AG10803 (cell line): Measurements from ENCODE around the gene ZBTB16.

Experiments
- DNase-seq: peaks from one replicate; pipeline ENCODE4 v3.0.0; 2010; ENCODE audit warnings: low read depth
- H3K4me3 ChIP-seq: 2 replicates; pipeline ENCODE4 v1.5.1; 2011; ENCODE audit warnings: mild to moderate bottlenecking, low read length, control low read depth
- TF ChIP-seq, protein P1 (sequence below): conservative IDR thresholded peaks from 2 replicates; pipeline ENCODE4 v1.5.1; 2011; ENCODE audit warnings: mild to moderate bottlenecking, low read length, control low read depth, inconsistent platforms

The ZBTB16 gene

DNA sequence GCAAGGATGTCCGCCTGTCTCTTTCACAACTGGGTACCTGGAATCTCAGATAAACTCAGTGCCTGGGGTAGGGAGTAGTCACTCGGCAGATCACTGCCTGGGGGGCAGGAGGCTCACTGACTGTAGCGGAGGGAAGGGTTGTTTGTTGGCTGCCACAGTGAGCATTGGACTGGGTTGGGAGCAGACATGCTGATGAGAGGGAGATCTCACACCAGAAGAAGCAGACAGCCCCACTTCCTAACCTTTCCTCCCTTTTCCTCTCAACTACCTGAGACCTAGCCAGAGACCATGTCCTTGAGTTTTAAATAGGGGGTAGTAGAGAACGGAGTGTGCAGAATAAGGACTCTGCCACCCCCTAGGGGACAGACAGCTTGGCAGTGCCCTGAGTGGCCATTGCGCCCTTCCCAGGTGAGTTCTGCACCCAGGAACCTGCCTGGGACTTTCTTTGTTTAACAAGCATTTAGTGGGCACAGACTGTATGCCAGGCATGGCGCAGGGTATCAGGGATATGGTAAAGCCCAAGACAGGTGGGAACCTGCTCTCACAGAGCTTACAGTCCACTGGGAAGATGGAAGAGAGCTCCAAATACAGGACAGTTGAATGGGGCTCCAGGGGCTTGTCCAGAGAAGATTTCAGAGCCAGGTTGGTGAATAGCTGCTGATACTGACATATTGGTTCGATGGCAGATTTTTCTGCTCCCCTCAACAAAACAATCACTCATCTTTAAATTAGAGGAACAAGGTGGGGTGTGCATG, 121.0 kb downstream of the ZBTB16 start:
- H3K4me3 ChIP-seq = no peak overlapping the region
- TF ChIP-seq, protein P1, sequence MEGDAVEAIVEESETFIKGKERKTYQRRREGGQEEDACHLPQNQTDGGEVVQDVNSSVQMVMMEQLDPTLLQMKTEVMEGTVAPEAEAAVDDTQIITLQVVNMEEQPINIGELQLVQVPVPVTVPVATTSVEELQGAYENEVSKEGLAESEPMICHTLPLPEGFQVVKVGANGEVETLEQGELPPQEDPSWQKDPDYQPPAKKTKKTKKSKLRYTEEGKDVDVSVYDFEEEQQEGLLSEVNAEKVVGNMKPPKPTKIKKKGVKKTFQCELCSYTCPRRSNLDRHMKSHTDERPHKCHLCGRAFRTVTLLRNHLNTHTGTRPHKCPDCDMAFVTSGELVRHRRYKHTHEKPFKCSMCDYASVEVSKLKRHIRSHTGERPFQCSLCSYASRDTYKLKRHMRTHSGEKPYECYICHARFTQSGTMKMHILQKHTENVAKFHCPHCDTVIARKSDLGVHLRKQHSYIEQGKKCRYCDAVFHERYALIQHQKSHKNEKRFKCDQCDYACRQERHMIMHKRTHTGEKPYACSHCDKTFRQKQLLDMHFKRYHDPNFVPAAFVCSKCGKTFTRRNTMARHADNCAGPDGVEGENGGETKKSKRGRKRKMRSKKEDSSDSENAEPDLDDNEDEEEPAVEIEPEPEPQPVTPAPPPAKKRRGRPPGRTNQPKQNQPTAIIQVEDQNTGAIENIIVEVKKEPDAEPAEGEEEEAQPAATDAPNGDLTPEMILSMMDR = peak; percentile 53
- no peak for DNase-seq

DNA sequence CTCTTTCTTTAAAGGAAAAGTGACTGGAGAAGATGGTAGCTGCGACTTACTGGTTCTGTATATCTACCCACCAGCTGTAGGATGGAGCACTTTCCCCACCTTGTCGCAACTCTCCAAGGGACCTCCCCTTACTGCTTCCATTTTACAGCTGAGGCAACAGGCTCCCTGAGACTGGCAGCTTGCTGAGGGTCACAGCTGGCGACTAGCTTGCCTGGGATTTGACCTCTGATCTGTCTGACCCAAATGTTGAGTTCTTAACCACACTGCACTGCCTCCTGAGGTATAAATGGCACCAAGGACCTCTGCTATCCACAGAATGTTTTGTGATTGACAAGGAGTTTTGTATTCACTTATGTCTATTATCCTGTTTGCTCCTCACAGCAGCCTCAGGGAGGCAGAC, 121.7 kb downstream of the ZBTB16 start:
- H3K4me3 ChIP-seq = no peak overlapping the region
- no peak for DNase-seq
- TF ChIP-seq, protein P1 = no peak

DNA sequence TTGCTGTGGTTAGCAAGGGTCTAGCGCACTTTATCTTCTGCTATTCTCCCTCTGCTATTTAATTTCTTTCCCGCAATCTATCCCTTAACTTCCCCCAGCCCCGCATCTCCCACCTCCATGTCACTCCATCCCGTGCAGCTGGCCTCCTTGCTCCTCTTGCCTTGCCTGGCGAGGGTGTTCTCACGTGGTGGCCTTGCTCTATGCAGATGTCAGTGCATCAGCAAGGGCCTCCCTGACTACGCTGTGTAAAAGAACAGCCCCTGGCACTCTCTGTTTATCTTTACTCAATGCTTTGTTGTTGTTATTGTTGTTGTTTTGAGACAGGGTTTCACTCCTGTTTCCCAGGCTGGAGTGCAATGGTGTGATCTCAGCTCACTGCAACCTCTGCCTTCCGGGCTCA, 122.2 kb downstream of the ZBTB16 start:
- TF ChIP-seq, protein P1 = no peak
- no peak for DNase-seq

DNA sequence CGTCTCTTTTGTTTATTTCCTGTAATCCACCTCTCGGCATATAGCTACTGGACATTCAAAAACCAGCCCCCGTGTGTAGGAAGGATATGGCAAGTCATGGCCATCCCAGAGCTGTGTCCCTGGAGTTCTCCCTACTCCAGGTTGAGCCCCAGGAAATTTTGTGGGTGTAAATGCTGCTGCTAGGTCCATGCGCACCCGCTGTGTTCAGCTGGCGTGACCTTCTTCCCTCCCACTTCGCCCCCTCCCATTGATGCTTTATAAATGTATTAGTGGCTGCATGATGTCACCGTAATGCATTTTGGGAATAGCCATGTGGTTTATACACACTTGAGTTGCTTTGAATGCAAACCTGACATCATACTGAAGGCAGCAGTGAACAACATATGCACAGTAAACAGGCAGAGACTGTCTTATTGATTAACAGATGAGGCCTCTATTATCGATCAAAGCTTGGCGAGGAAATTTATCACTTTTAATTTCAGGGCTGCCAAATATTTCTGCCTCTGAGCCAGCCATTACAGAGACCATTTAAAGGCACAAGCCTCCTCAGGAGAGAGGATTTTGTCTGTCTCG, 123.0 kb downstream of the ZBTB16 start:
- H3K4me3 ChIP-seq = no peak overlapping the region
- no peak for DNase-seq
- TF ChIP-seq, protein P1 = no peak

More for the DNA sequence above, 122.2 kb downstream of the ZBTB16 start:
- no peak overlapping the region for H3K4me3 ChIP-seq

DNA sequence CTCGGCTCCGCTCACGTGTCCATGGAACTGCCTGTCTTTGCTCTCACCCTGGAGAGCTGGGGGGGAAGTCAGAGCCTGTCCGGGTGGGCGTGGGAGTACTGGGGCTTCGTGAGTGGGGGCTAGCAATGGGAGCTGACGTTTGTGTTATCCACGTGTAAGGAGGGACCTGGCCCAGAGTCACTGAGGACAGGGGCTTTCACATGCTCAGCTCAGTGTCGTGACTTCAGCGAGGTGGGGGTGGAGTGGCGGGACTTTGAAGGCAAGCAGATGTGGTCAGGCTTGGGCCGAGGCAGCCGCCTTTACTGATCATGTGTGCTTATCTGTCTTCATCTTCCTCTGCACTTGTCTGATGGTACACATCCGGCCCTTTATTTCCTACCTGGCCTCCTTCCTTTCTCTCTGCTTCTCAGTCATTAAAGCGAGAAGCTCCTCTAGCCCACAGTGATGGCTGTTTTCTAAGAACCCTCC, 123.6 kb downstream of the ZBTB16 start:
- no peak overlapping the region for H3K4me3 ChIP-seq
- TF ChIP-seq, protein P1 = no peak
- no peak for DNase-seq

DNA sequence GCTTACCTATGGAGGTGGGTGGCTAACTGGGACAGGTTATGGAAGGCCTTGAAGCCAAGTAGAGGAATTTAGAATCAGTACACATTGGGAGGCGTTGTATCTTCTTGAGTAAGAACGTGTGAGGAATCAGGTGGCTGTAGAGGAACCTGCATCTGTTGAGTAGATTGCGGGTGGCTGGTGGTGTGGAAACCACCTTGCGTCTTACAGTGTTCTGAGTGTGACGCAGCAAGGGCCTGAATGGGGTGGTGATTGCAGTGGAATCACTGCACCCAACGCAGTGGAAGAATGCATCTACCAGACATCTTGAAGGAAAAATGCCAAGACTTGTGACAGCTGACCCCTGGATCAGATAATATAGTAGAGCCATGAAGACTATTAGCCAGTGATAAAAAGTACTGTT, 125.9 kb downstream of the ZBTB16 start:
- DNase-seq = no peak
- no peak overlapping the region for H3K4me3 ChIP-seq
- TF ChIP-seq, protein P1 = no peak

DNA sequence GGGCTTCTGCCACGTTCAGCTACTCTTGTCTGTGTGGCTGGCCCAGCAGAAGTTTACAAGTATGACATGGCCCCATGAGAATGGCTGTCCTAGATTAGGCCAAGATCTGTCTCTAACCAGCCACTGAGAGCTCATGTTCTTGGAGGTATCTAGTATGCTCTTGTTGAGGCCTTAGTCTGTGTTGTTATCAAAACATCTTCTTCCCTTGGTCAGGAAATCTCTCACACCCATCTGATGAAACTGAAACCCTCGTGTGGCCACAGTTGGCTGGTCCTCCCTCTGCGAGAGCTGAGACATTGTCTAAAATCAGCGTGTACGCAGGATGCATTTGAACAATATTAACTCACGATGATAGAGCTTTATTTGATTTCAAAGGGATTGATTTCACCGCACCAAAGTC, 127.7 kb downstream of the ZBTB16 start:
- TF ChIP-seq, protein P1 = no peak
- DNase-seq = no peak
- H3K4me3 ChIP-seq = no peak overlapping the region
